CD14-positive monocyte (primary cell): ENCODE data around the gene BMERB1. TPM values are rescaled to one million over a fixed set of nuclear protein-coding genes. Genes with fewer than 3 reads are reported as not detected.
A peak's percentile ranks its signal among the peaks of the same experiment; 100 is the strongest.

Experiments
- DNase-seq, 3 donors: peaks; one replicate each; pipeline ENCODE4 v3.0.0-alpha.2; 2011 to 2022
- H2AFZ ChIP-seq: 2 replicates; pipeline ENCODE4 v1.6.0; 2012; ENCODE audit warnings: mild to moderate bottlenecking, low read depth, low read length, inconsistent platforms; ENCODE audit not compliant: insufficient read depth, poor library complexity, severe bottlenecking
- H3K27ac ChIP-seq, 2 donors: 1 replicate in 1 of 2; 2 replicates in 1 of 2; pipeline ENCODE4 v1.5.1; 2012 to 2013; ENCODE audit warnings: low read length in 2 of 2, control low read depth in 1 of 2, inconsistent platforms in 1 of 2, low read depth in 1 of 2, mild to moderate bottlenecking in 1 of 2
- H3K27me3 ChIP-seq, 2 donors: one replicate each; pipeline versions ENCODE4 v1.6.0 to v1.6.1; 2011 to 2013; ENCODE audit warnings: low read length in 2 of 2; ENCODE audit not compliant: control insufficient read depth in 2 of 2, insufficient read depth in 2 of 2
- H3K36me3 ChIP-seq, 2 donors: replicated peaks in 1 of 2; 1 replicate in 1 of 2; 2 replicates in 1 of 2; pipeline versions ENCODE4 v1.5.1 to v1.6.1; 2012 to 2013; ENCODE audit warnings: low read length in 2 of 2, control low read depth in 1 of 2, inconsistent platforms in 1 of 2, mild to moderate bottlenecking in 1 of 2; ENCODE audit not compliant: insufficient read depth in 2 of 2, control insufficient read depth in 1 of 2
- H3K4me1 ChIP-seq, 2 donors: 1 replicate in 1 of 2; 2 replicates in 1 of 2; pipeline versions ENCODE4 v1.5.1 to v1.6.1; 2012 to 2013; ENCODE audit warnings: low read length in 2 of 2, control low read depth in 1 of 2, inconsistent platforms in 1 of 2, mild to moderate bottlenecking in 1 of 2, moderate library complexity in 1 of 2; ENCODE audit not compliant: insufficient read depth in 2 of 2, control insufficient read depth in 1 of 2
- H3K4me2 ChIP-seq: replicated peaks from 2 replicates; pipeline ENCODE3; 2012; ENCODE audit warnings: low read length, moderate library complexity, mild to moderate bottlenecking; ENCODE audit not compliant: poor library complexity, severe bottlenecking; ENCODE audit errors: extremely low read depth
- H3K4me3 ChIP-seq, 3 experiments: fragments of 200-600 bp in 1 of 3; sonication (generic) in 1 of 3; replicated peaks in 1 of 3; 1 replicate in 2 of 3; 2 replicates in 1 of 3; pipeline ENCODE4 v1.5.1; 2011 to 2013; ENCODE audit warnings: low read length in 3 of 3, mild to moderate bottlenecking in 3 of 3, control low read depth in 2 of 3, low read depth in 2 of 3, inconsistent platforms in 1 of 3, moderate library complexity in 1 of 3
- H3K79me2 ChIP-seq: 2 replicates; pipeline ENCODE4 v1.6.0; 2012; ENCODE audit warnings: mild to moderate bottlenecking, control low read depth, inconsistent platforms, low read length, moderate library complexity; ENCODE audit not compliant: insufficient read depth
- H3K9ac ChIP-seq: 2 replicates; pipeline ENCODE4 v1.6.0; 2017; ENCODE audit warnings: low read length, mild to moderate bottlenecking; ENCODE audit not compliant: insufficient read depth, poor library complexity, severe bottlenecking
- H3K9me3 ChIP-seq, 2 donors: replicated peaks in 1 of 2; 1 replicate in 1 of 2; 2 replicates in 1 of 2; pipeline versions ENCODE4 v1.5.1 to v1.6.1; 2012 to 2013; ENCODE audit warnings: low read length in 2 of 2, control low read depth in 1 of 2; ENCODE audit not compliant: control insufficient read depth in 1 of 2, insufficient read depth in 1 of 2
- H4K20me1 ChIP-seq: 2 replicates; pipeline ENCODE4 v1.6.0; 2012; ENCODE audit warnings: mild to moderate bottlenecking, low read length, control low read depth, moderate library complexity; ENCODE audit not compliant: insufficient read depth
- H3K27ac Mint-ChIP-seq, 7 donors: one replicate each; pipeline ENCODE4 v1.8.0; 2020; ENCODE audit warnings: mild to moderate bottlenecking in 7 of 7, mixed read lengths in 7 of 7, moderate library complexity in 6 of 7, inconsistent platforms in 2 of 7
- H3K27me3 Mint-ChIP-seq, 3 donors: one replicate each; pipeline ENCODE4 v1.8.0; 2021 to 2022; ENCODE audit warnings: low read depth in 3 of 3, mild to moderate bottlenecking in 3 of 3, mixed read lengths in 3 of 3, moderate library complexity in 3 of 3, inconsistent platforms in 1 of 3
- H3K36me3 Mint-ChIP-seq, 2 donors: one replicate each; pipeline ENCODE4 v1.8.0; 2020; ENCODE audit warnings: mixed read lengths in 2 of 2, inconsistent platforms in 1 of 2, mild to moderate bottlenecking in 1 of 2
- H3K4me1 Mint-ChIP-seq: one replicate; pipeline ENCODE4 v1.8.0; 2020; ENCODE audit warnings: mild to moderate bottlenecking, mixed read lengths
- H3K4me3 Mint-ChIP-seq, 2 donors: one replicate each; pipeline ENCODE4 v1.8.0; 2020; ENCODE audit warnings: mild to moderate bottlenecking in 2 of 2, mixed read lengths in 2 of 2, moderate library complexity in 1 of 2
- H3K9me3 Mint-ChIP-seq, 7 donors: one replicate each; pipeline ENCODE4 v1.8.0; 2020 to 2022; ENCODE audit warnings: mixed read lengths in 7 of 7, mild to moderate bottlenecking in 6 of 7, moderate library complexity in 6 of 7, inconsistent platforms in 2 of 7
- CTCF ChIP-seq: fragments of 200-600 bp; IDR thresholded peaks from one replicate; pipeline ENCODE4 v1.8.0; 2022; ENCODE audit warnings: antibody characterized with exemption, mild to moderate bottlenecking
- WGBS: methylation state at CpG from one replicate; pipeline ENCODE4 v1.1.5; 2013; ENCODE audit warnings: missing lambda C conversion rate; ENCODE audit not compliant: insufficient coverage; 5-methylcytosine and 5-hydroxymethylcytosine counted together
- intact Hi-C, 2 donors: fragments of 100-400 bp; cut with micrococcal nuclease; formaldehyde crosslinking; loops; one replicate each; pipeline versions ENCODE4 v1.15.0 to v1.15.1; 2023
- polyA plus RNA-seq, 3 donors: library from polyadenylated mRNA; depleted of rRNA in 1 of 3; unstranded in 2 of 3; stranded (reverse) in 1 of 3; fragments of 300-500 nt in 2 of 3; fragments of >200 nt in 1 of 3; fragmentation: Illumina TruSeq in 2 of 3; gene quantifications; 1 replicate in 2 of 3; 2 replicates in 1 of 3; pipeline ENCODE4 v1.2.3, GENCODE V29; 2012 to 2021

The BMERB1 gene
- polyA plus RNA-seq, 3 donors = 0.11 to 0.28 (median 0.11) TPM

GRCh38 chr16:15518381-15519351 lies 84.3 kb downstream of the BMERB1 start:
- 97% methylated on average over 8 of the region's 12 CpGs for WGBS
- Histone ChIP-seq H3K79me2 (no peaks in the 10 kb centered on the region), H2AFZ (no peak overlapping the region), H4K20me1 (no peaks in the 10 kb centered on the region), H3K27ac (no peak overlapping the region), H3K9ac (no peak overlapping the region), H3K36me3 (no peaks in the 10 kb centered on the region), H3K4me1 (peaks cover 49 to 50% of the 10 kb centered on the region in 2 donors), H3K27me3 (no peaks in the 10 kb centered on the region), H3K4me3 (no peak overlapping the region), H3K9me3 (no peaks in the 10 kb centered on the region), H3K4me2 (no peak overlapping the region)
- no peaks in the 10 kb centered on the region for H3K36me3 Mint-ChIP-seq
- H3K27me3 Mint-ChIP-seq = peaks cover 6 to 13% (median 9%) of the 10 kb centered on the region in 3 donors
- TF ChIP-seq CTCF = no peak
- H3K27ac Mint-ChIP-seq = no peak overlapping the region
- no peak for DNase-seq
- no peaks in the 10 kb centered on the region for H3K9me3 Mint-ChIP-seq
- H3K4me3 Mint-ChIP-seq = no peak overlapping the region
- intact Hi-C loops = no loop called here
- H3K4me1 Mint-ChIP-seq = peaks cover 56% of the 10 kb centered on the region

GRCh38 chr16:15519790-15520189 lies 85.4 kb downstream of the BMERB1 start:
- Histone ChIP-seq H3K4me3 (peak overlapping the region in 1 of 3 experiments; percentile 25), H3K27me3 (no peaks in the 10 kb centered on the region), H3K79me2 (no peaks in the 10 kb centered on the region), H3K9ac (no peak overlapping the region), H3K4me1 (peaks cover 57 to 60% of the 10 kb centered on the region in 2 donors), H3K9me3 (no peaks in the 10 kb centered on the region), H3K36me3 (no peaks in the 10 kb centered on the region), H4K20me1 (no peaks in the 10 kb centered on the region), H2AFZ (no peak overlapping the region), H3K27ac (no peak overlapping the region), H3K4me2 (peak overlapping the region; percentile 21)
- Mint-ChIP-seq H3K4me3 (peak overlapping the region in 1 of 2 donors; percentile 48), H3K4me1 (peaks cover 64% of the 10 kb centered on the region), H3K27ac (peak overlapping the region in 5 of 7 donors; percentile 37 to 82 (median 76)), H3K36me3 (no peaks in the 10 kb centered on the region), H3K9me3 (no peaks in the 10 kb centered on the region), H3K27me3 (peaks cover 9 to 13% (median 9%) of the 10 kb centered on the region in 3 donors)
- no peak for TF ChIP-seq CTCF
- DNase-seq = peak in 1 of 3 donors; percentile 19
- no CpG with 5 or more reads among the region's 9 CpGs for WGBS
- intact Hi-C loops = loop anchor here (5.0 to 10.0 kb wide), 3 partner anchors 73 to 185 kb away; no protein-coding TSS in a partner anchor
